GM12874 (cell line): ENCODE results near the gene NKD2.

Experiments
- TF ChIP-seq, protein P1 (sequence below): IDR thresholded peaks from 2 replicates; pipeline ENCODE4 v1.5.1; 2011; ENCODE audit warnings: low read depth, mild to moderate bottlenecking, control low read depth, low read length, moderate library complexity; ENCODE audit not compliant: insufficient read depth

NKD2 gene

DNA sequence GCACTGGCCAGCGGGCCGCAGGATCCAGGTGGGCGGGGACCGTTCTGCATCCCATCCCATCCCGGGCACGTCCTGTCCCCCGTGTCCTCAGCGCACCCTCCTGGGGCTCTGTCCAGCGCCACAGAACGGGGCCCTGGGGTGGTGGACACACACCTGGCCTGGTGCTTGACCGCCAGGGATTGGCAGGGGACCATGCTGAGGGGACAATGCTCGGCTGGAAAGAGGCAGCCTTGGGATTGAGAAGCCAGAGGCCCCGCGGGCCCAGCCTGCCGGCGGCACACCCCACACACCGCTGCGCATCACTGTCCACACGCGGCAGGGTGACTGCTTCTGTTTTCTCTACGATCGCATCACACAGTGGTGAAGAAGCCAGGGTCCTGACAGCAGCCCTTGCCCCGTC, 70.2 kb downstream of the NKD2 start:
- TF ChIP-seq, protein P1, sequence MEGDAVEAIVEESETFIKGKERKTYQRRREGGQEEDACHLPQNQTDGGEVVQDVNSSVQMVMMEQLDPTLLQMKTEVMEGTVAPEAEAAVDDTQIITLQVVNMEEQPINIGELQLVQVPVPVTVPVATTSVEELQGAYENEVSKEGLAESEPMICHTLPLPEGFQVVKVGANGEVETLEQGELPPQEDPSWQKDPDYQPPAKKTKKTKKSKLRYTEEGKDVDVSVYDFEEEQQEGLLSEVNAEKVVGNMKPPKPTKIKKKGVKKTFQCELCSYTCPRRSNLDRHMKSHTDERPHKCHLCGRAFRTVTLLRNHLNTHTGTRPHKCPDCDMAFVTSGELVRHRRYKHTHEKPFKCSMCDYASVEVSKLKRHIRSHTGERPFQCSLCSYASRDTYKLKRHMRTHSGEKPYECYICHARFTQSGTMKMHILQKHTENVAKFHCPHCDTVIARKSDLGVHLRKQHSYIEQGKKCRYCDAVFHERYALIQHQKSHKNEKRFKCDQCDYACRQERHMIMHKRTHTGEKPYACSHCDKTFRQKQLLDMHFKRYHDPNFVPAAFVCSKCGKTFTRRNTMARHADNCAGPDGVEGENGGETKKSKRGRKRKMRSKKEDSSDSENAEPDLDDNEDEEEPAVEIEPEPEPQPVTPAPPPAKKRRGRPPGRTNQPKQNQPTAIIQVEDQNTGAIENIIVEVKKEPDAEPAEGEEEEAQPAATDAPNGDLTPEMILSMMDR = no peak

DNA sequence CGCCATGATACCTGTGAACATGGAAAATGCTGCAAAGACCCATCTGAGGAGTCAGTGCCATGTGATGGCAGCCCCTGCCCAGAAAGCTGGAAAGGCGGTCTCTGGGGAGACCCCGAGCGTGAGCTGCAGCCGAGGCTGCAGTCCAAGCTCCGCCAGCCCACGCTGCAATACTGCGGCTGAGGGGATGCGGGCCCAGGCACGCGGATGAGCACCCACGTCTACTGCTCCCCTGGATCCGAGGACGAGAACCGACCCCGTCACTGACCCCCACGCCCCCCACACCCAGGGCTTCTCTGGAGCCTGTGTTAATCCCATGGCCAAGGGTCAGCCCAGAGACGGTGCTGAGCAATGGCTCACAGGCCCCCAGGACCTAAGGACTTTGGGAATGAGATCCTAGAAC, 70.9 kb downstream of the NKD2 start:
- TF ChIP-seq, protein P1 = no peak

DNA sequence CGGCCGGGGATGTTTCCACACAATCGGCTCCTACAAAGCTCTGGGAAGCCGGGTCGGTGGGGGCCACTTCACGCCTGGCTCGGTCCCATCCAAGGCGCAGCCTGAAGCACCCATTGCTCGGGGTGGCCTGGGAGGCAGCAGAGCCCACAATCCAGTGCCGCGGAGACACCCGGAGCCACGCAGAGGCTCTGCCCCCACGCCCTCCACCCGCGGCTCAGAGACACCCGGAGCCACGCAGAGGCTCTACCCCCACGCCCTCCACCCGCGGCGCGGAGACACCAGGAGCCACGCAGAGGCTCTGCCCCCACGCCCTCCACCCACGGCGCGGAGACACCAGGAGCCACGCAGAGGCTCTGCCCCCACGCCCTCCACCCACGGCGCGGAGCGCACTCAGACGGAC, 71.4 kb downstream of the NKD2 start:
- TF ChIP-seq, protein P1 = no peak

DNA sequence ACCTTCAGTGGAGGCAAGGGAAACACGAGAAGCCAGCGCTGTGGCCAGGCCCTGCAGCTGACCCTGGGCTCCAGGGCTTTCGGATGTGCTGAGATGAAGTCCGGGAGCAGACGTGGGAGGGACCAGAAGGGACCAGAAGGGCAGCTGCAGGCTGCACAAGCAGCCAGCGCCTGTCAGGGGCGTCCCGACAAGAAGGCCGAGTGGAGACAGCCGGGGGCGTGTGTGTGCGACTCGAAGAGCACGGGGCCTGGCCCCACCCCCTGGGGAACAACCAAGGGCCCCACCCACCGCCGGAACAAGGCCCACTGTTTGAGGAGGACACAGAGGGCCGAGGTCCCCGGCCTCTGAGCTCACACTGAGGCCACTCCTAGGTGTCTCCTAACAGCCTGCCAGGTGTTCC, 71.8 kb downstream of the NKD2 start:
- TF ChIP-seq, protein P1 = no peak

DNA sequence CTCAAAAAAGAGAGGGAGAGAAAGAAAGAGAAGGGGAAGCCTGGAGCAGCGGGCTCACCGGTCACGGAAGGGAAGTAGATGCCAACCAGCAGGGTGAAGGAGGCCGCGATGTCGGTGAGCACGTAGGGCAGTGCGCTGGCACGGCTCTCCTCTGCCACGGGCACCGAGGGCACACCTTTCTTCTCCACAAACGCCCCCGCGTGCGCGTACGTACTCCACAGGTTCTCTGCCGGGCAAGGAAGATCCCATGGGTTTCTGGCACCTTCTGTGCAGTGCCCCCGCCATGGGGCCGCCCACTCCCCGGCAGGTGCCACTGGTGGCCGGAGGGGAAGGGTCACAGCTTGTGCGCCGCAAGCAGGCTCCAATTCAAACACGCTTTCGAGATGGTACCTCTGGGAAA, 72.9 kb downstream of the NKD2 start:
- TF ChIP-seq, protein P1 = no peak

DNA sequence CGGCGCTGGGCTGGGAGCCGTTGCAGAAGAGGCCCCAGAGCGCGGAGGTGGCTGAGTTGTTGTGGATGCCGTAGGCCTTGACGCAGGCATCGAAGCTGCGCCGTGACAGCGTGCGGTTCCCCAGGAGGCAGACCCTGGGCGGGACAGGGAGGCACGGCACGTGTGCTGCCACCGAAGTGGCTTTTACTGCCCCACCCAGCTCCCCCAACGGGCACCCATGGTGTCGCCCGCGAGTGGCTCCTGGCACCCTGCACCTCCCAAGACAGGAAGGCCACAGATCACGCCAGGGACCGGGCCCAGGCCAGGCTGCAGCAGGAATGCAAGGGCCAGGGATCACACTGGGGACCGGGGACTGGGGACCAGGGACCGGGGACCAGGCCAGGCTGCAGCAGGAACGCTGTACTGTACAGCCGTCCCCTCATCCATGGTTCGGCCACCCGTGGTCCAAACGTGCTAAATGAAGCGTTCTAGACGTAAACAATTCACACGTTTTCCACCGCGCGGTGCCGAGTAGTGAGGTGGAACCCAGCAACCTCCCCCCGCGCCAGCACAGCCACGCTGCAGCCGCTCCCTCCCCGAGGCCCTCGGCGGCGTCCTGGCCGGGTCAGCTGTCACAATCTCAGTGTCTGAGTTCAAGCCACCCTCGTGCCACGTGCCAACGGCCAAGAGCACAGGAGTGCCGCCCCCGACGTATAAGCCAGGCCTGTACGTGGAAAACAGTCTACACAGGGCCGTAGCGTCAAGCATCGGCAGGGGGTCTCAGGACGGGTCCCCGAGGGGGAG, 75.4 kb downstream of the NKD2 start:
- TF ChIP-seq, protein P1 = no peak

DNA sequence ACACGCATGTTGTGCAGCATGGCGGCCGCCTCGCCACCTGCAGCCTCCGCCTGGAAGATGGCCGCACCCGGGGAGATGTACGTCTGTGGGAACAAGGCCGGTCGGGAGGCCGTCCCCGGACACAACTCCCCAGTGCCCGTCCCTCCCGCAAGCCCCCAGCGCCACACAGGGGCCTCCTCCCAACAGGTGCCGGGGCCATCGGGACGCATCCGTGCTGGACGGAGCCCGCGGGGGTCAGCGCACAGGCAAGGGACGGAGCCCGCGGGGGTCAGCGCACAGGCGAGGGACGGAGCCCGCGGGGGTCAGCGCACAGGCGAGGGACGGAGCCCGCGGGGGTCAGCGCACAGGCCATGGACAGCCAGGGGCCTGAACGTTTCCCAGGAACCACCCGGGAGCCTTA, 76.8 kb downstream of the NKD2 start:
- TF ChIP-seq, protein P1 = no peak
